ENCODE measurements around the gene CD81.
"Not testable (repeated sequence)": the region's sequence is repeated elsewhere in the genome, so short reads cannot be mapped to it uniquely, and the experiment has no call there.

- TF ChIP-seq CTCF (IDR thresholded peaks at IDR 0.05 in 4 of 5, conservative IDR thresholded peaks at IDR 0.05 in 1 of 5); POLR2A (IDR thresholded peaks at IDR 0.05): not testable (repeated sequence)
Measured at GRCh38 chr11:2332569-2332968, 44.5 kb upstream of the CD81 start.

Measured in gastrocnemius medialis (tissue), 4 donors.